ENCODE measurements around the gene GGN. TPM values are rescaled to one million over a fixed set of nuclear protein-coding genes. Genes with fewer than 3 reads are reported as not detected.

Gene GGN
- total and polyA plus RNA-seq, 2 experiments from 2014 or later: 0.60 to 1.1 TPM

- Histone ChIP-seq H3K4me2 (no peak overlapping the region), H3K27me3 (no peaks in the 10 kb centered on the region), H3K9me3 (ENCODE audit: low read depth) (no peaks in the 10 kb centered on the region), H4K20me1 (ENCODE audit: insufficient read depth, poor library complexity, severe bottlenecking) (no peaks in the 10 kb centered on the region), H3K4me1 (ENCODE audit: insufficient read depth) (no peaks in the 10 kb centered on the region), H3K9me2 (replicated peaks; ENCODE audit: insufficient read depth) (no peaks in the 10 kb centered on the region), H2AFZ (no peak overlapping the region), H3K36me3 (replicated peaks; ENCODE audit: insufficient read depth, low read depth) (no peaks in the 10 kb centered on the region), H3K79me2 (no peaks in the 10 kb centered on the region), H3K4me3 (no peak overlapping the region), H3K27ac (no peak overlapping the region)
- no peak for TF ChIP-seq EZH2phosphoT487 (IDR thresholded peaks at IDR 0.05; ENCODE audit: low read depth, severe bottlenecking, unreplicated experiment)
- TF ChIP-seq EZH2 (IDR thresholded peaks at IDR 0.05; ENCODE audit: borderline replicate concordance): no peak
- no peak for TF ChIP-seq CTCF (IDR thresholded peaks at IDR 0.05; ENCODE audit: poor library complexity)
- DNase-seq (ENCODE audit: low spot score): no peak
- WGBS (ENCODE audit: low lambda C conversion rate, missing lambda C conversion rate): 77% methylated on average over 7 of the region's 7 CpGs
Measured at GRCh38 chr19:38425222-38425809, 37.5 kb upstream of the GGN start.

- Histone ChIP-seq H3K79me2 (no peaks in the 10 kb centered on the region), H3K4me1 (ENCODE audit: insufficient read depth) (no peaks in the 10 kb centered on the region), H2AFZ (no peak overlapping the region), H4K20me1 (ENCODE audit: insufficient read depth, poor library complexity, severe bottlenecking) (no peaks in the 10 kb centered on the region), H3K36me3 (replicated peaks; ENCODE audit: insufficient read depth, low read depth) (no peaks in the 10 kb centered on the region), H3K4me2 (no peak overlapping the region), H3K9me3 (ENCODE audit: low read depth) (no peaks in the 10 kb centered on the region), H3K27me3 (no peaks in the 10 kb centered on the region), H3K4me3 (no peak overlapping the region), H3K27ac (no peak overlapping the region), H3K9me2 (replicated peaks; ENCODE audit: insufficient read depth) (no peaks in the 10 kb centered on the region)
- no peak for DNase-seq (ENCODE audit: low spot score)
- WGBS (ENCODE audit: low lambda C conversion rate, missing lambda C conversion rate): 64% methylated on average over 5 of the region's 5 CpGs
- no peak for TF ChIP-seq CTCF (IDR thresholded peaks at IDR 0.05; ENCODE audit: poor library complexity)
- no peak for TF ChIP-seq EZH2phosphoT487 (IDR thresholded peaks at IDR 0.05; ENCODE audit: low read depth, severe bottlenecking, unreplicated experiment)
- no peak for TF ChIP-seq EZH2 (IDR thresholded peaks at IDR 0.05; ENCODE audit: borderline replicate concordance)
Measured at GRCh38 chr19:38424272-38424671, 36.4 kb upstream of the GGN start.

GRCh38 chr19:38422438-38422837, 34.6 kb upstream of the GGN start:
- no peaks in the 10 kb centered on the region for H3K27me3 ChIP-seq
- no peak overlapping the region for H3K4me3 ChIP-seq
- H3K9me2 ChIP-seq (replicated peaks; ENCODE audit: insufficient read depth): no peaks in the 10 kb centered on the region
- TF ChIP-seq EZH2phosphoT487 (IDR thresholded peaks at IDR 0.05; ENCODE audit: low read depth, severe bottlenecking, unreplicated experiment) (no peak), CTCF (IDR thresholded peaks at IDR 0.05; ENCODE audit: poor library complexity) (no peak), EZH2 (IDR thresholded peaks at IDR 0.05; ENCODE audit: borderline replicate concordance) (no peak)
- no peaks in the 10 kb centered on the region for H3K9me3 ChIP-seq (ENCODE audit: low read depth)
- no peak overlapping the region for H3K4me2 ChIP-seq
- no peaks in the 10 kb centered on the region for H4K20me1 ChIP-seq (ENCODE audit: insufficient read depth, poor library complexity, severe bottlenecking)
- no peak overlapping the region for H2AFZ ChIP-seq
- H3K4me1 ChIP-seq (ENCODE audit: insufficient read depth): peaks cover 8% of the 10 kb centered on the region
- H3K36me3 ChIP-seq (replicated peaks; ENCODE audit: insufficient read depth, low read depth): no peaks in the 10 kb centered on the region
- no peaks in the 10 kb centered on the region for H3K79me2 ChIP-seq
- no peak for DNase-seq (ENCODE audit: low spot score)
- H3K27ac ChIP-seq: no peak overlapping the region
- WGBS (ENCODE audit: low lambda C conversion rate, missing lambda C conversion rate): 93% methylated on average over 7 of the region's 7 CpGs

Measured in hepatocyte (in vitro differentiated cells).